LNCaP clone FGC (cell line): ENCODE data around the gene RSL1D1.
A peak's percentile ranks its signal among the peaks of the same experiment; 100 is the strongest.

ENCODE experiments used
- DNase-seq: peaks from one replicate; pipeline ENCODE4 v3.0.0-alpha.2; 2011; ENCODE audit warnings: low read depth
- H3K4me3 ChIP-seq: 2 replicates; pipeline ENCODE4 v1.5.1; 2011; ENCODE audit warnings: mild to moderate bottlenecking, low read depth, low read length, control low read depth
- TF ChIP-seq, protein P1 (sequence below): IDR thresholded peaks from 2 replicates; pipeline ENCODE4 v1.5.1; 2012; ENCODE audit warnings: mild to moderate bottlenecking; ENCODE audit not compliant: control insufficient read depth, insufficient read depth; ENCODE audit errors: extremely low read depth

The RSL1D1 gene

DNA sequence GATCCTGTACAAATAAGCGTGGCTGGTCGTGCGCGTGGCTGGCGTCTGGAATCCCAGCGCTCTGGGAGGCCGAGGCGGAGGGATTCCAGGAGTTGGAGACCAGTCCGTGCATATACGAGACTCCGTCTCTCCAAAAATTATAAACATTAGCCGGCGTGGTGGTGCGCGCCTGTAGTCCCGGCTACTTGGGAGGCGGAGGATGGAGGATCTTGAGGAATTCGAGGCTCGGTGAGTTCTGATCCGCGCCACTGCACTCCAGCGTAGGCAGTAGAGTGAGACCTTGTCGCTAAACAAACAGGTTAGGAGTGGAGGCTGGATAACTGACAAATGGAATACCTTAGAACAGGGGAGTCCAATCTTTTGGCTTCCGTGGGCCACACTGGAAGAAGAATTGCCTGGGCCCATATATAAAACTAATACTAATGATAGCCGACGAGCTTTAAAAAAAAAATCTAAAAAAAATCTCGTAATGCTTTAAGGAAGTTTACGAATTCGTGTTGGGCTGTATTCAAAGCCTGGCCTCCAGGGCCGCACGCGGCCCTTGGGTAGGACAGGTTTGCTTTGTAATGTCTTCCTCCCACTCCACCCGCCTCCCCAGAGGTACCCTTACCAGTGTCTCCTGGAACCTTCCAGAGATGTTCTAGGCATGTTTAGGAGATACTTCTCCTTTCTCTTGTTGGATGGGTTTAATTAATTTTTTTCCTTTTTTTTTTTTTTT, 909 bp upstream of the RSL1D1 start:
- H3K4me3 ChIP-seq = peak overlapping the region; percentile 78
- DNase-seq = no peak
- TF ChIP-seq, protein P1, sequence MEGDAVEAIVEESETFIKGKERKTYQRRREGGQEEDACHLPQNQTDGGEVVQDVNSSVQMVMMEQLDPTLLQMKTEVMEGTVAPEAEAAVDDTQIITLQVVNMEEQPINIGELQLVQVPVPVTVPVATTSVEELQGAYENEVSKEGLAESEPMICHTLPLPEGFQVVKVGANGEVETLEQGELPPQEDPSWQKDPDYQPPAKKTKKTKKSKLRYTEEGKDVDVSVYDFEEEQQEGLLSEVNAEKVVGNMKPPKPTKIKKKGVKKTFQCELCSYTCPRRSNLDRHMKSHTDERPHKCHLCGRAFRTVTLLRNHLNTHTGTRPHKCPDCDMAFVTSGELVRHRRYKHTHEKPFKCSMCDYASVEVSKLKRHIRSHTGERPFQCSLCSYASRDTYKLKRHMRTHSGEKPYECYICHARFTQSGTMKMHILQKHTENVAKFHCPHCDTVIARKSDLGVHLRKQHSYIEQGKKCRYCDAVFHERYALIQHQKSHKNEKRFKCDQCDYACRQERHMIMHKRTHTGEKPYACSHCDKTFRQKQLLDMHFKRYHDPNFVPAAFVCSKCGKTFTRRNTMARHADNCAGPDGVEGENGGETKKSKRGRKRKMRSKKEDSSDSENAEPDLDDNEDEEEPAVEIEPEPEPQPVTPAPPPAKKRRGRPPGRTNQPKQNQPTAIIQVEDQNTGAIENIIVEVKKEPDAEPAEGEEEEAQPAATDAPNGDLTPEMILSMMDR = no peak

DNA sequence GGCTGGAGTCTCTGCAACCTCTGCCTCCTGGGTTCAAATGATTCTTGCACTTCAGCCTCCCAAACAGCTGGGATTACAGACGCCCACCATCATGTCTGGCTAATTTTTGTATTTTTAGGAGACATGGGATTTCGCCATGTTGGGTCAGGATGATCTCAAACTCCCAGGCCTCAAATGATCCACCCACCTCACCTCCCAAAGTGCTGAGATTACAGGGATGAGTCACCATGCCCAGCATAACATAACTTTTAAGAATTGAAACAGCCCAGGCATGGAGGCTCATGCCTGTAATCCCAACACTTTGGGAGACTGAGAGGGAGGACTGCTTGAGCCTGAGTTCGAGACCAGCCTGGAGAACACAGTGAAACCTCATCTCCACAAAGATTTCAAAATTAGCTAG, 2.5 kb downstream of the RSL1D1 start:
- no peak overlapping the region for H3K4me3 ChIP-seq
- DNase-seq = no peak
- TF ChIP-seq, protein P1 = no peak

DNA sequence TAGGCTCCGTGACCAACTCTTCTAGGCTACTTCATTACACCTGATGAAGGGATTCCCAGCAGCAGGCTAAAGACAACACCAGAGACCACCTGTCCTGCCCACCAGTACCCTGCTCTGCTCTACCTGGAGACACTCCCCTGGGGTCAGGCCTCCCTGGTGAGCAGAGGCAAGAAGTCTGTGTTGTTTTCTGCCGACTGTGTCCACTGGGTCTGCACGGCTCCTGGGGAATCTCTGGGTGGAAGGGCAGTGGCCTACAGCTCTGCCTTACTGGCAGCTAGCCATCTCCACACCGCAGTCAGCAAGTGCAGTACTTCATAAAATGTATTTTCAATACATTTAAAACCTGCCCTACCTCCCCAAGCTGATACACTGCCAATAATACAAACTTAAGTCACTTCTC, 6.8 kb downstream of the RSL1D1 start:
- TF ChIP-seq, protein P1 = no peak
- H3K4me3 ChIP-seq = no peak overlapping the region
- DNase-seq = no peak

DNA sequence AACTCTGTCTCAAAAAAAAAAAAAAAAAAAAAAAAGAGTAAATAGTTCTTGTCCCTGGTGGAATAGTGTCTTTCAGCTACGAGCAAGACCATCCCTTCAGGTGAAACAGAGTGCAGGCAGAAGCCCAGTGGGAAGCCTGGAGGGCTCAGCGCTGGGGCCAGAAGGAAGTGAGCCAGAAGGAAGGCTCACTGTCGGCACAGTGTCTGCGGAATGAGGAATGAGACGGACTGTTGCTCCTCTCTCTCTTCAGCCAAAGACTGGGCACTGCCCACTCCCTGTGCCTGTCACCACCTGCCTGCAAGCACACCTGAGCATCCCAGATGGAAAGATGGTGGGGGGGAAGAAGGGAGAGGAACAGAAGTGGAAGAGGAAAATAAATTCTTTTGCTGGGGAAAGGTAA, 7.5 kb downstream of the RSL1D1 start:
- TF ChIP-seq, protein P1 = no peak
- H3K4me3 ChIP-seq = no peak overlapping the region
- DNase-seq = no peak

DNA sequence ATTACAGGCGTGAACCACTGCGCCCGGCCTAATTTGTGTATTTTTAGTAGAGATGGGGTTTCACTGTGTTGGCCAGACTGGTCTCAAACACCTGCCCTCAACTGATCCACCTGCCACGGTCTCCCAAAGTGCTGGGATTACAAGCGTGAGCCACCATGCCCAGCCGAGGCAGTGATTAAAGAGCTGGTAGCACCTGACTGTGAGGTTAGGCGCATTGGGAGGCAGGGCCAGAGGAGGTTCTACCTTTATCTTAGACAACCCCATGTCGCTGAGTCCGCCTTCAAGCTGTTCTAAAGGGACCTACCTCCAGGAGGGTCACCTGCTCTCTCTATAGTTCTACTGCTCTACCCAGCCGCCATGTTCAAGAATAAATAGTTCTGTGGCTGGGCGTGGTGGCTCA, 8.1 kb downstream of the RSL1D1 start:
- TF ChIP-seq, protein P1 = no peak
- DNase-seq = no peak
- no peak overlapping the region for H3K4me3 ChIP-seq

DNA sequence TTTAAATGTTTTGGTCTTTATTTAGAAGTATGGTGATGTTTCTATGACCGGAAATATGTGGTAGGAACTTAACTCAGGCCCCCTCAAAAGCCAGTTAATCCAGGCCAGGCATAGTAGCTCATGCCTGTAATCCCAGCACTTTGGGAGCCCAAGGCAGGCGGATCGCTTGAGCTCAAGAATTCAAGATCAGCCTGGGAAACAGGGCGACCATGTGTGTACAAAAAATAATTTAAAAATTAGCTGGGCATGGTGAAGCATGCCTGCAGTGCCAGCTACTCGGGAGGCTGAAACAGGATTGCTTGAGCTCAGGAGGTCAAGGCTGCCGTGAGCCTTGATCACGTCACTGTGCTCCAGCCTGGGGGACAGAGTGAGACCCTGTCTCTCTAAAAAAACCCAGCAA, 10.3 kb downstream of the RSL1D1 start:
- DNase-seq = no peak
- TF ChIP-seq, protein P1 = no peak
- no peak overlapping the region for H3K4me3 ChIP-seq

DNA sequence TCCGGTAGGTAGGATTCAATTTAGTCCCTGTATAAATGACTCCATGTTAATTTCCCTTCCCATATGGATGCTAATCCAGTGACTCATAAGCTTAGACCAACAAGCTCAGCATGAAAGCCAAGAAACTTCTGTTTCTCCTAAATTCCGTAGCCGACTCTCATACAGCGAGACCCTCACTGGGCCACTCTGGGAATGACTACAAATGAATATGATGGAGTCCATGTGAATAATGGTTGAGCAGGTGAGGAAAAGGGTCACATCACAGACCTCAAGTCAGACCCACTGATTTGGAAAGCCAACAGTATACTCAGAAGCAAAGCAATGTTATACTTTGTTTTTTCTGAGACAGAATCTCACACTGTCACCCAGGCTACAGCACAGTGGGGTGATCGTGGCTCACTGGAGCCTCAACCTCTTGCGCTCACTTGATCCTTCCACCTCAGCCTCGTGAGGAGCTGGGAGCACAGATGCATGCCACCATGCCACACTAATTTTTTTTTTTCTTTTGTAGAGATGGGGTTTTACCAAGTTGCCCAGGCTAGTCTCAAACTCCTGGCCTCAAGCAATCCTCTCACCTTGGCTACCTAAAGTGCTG, 14.6 kb downstream of the RSL1D1 start:
- no peak for DNase-seq
- H3K4me3 ChIP-seq = no peak overlapping the region
- TF ChIP-seq, protein P1 = no peak
